ENCODE results near the gene KLHDC7B.
A peak's percentile ranks its signal among the peaks of the same experiment; 100 is the strongest.

KLHDC7B gene

GRCh38 chr22:50551160-50551752 is 5.6 kb downstream of the KLHDC7B start:
- DNase-seq: no peak

DNA sequence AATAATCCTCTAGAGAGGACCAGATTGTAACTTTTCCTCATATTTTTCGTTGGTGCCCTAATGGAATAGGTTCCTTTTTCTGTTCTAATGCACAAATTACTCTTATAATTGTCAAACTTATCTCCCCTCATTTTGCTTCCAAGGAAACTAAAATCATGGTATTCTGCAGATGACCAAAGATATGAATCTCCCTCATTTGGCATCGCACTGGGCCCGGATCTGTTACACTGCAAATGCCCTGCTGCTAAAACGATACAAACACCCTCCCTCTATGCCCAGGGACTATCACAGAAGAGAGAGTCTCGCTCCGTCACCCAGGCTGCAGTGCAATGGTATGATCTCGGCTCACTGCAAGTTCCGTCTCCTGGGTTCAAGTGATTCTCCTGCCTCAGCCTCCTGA is 7.6 kb downstream of the KLHDC7B start:
- DNase-seq: no peak

DNA sequence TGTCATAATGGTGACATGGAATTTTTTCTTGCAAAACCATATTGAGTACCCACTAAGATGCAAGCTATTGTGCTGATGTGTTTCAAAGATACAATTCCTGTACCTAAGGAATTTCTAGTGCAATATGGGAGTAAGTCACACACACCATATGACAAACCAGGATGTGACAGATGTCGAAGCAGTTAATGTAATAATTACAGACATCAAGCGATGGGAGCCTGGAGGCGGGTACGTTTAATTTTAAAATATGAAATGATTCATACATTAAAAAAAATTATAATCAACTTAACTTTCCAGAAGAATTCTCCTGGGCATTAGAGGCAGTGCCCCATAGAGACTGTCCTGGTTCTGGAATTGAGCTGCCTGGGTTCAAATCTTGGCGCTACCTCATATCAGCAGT is 11.0 kb downstream of the KLHDC7B start:
- no peak for DNase-seq

- DNase-seq: no peak
Measured at GRCh38 chr22:50560034-50560433, 14.3 kb downstream of the KLHDC7B start.

DNA sequence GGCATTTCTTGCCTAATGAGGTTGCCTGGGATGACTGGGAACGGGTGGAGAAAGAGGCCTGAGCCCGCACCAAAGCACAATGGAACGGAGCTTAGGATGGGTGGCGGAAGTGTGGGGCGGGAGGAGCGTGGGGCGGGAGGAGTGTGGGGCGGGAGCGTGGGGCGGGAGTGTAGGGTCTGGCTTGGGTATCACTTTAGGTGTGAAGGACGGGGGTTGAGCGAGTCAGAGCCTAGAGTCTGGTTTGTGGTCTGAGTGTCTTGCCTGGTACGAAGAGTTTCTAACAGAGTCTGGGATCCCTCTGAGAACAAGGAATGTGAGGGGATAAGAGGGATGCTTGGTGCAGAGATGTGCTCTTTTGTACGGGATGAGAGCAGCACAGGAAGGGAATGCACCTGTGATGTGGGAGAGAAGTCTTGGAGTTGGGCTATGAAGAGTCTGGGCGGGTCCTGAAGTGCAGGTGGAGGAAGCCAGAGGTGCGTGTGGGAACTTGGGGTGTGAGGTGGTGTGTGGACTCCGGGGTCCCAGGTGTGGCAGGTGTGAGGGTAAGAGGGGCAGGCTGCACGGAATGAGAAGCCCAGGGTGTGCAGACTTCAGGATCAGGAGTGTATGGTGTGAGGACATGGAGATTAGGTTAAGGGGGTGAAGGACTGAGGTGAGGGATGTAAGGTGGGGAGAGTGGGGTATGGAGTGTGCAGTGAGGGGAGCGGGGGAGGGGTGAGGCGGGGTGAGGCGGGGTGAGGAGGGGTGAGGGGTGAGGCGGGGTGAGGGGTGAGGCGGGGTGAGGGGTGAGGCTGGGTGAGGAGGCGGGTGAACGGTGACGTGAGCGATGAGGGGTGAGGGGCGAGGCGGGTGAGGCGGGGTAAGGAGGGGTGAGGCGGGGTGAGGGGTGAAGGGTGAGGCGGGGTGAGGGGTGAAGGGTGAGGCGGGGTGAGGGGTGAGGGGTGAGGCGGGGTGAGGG is 16.0 kb downstream of the KLHDC7B start:
- DNase-seq: no peak

GRCh38 chr22:50562523-50563412 is 17.1 kb downstream of the KLHDC7B start, which contains the start of gene SYCE3:
Gene SYCE3, minus strand, starts transcription at chr22:50562919. Its CDS starts 6,514 bp downstream, at chr22:50556405.
- DNase-seq: peak; percentile 99

DNA sequence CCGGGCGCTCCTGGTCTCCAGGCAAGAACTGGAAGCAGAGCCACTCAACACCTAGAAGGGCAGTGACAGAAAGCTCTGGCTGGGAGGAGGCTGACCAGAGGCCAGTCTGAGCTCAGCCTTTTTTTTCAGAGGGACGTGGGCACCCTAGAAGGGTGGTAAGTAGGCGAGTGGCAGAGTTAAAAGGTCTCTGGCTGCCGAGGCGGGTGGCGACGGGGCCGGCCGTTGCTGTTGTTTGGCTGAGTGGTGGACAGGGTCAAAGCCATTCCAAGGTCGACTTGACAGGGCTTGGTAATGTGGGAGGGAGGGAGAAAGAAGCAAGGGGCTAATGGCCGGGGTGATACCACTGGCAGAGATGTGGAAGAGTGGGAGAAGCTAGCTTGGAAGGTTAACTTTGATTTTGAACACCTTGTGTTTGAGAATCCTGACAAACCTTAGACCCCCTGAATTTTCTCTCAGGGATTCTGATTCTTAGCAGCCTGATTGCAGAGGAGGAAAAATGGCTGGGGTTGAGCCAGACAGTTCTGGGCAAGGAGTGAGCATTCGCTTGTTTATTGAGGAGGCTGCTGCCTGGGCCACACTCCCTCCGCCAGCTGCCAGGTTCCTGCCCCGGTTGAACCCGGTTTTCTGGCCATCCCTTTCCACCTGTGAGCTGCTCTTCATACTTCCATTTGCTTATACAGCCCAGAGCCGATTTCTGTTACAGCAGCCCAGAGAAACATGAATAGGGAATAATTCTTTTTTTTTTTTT is 17.9 kb downstream of the KLHDC7B start:
- DNase-seq: no peak

GRCh38 chr22:50564289-50564688 is 18.6 kb downstream of the KLHDC7B start:
- no peak for DNase-seq

GRCh38 chr22:50567721-50568252 is 22.1 kb downstream of the KLHDC7B start:
- DNase-seq: no peak

DNA sequence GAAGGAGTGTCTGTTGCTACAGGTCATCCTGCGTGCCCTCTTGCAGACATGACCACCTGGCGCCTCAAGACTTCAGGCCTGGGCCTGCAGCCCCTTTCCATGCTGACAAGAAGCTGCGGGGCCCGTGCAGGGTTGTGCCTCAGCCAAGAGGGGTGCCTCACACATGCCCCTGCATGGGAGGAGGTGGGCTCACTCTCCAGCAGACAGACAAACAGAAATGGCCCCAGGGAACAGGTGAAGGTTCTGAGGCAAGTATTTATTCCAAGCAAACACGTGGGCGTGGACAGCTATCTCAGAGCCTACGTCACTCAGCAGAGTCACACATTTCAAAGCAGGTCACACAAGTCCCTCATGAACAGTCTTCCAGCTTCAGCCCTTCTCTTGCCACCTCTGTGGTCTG is 22.9 kb downstream of the KLHDC7B start:
- DNase-seq: no peak

GRCh38 chr22:50569041-50569459 is 23.4 kb downstream of the KLHDC7B start:
- no peak for DNase-seq

DNA sequence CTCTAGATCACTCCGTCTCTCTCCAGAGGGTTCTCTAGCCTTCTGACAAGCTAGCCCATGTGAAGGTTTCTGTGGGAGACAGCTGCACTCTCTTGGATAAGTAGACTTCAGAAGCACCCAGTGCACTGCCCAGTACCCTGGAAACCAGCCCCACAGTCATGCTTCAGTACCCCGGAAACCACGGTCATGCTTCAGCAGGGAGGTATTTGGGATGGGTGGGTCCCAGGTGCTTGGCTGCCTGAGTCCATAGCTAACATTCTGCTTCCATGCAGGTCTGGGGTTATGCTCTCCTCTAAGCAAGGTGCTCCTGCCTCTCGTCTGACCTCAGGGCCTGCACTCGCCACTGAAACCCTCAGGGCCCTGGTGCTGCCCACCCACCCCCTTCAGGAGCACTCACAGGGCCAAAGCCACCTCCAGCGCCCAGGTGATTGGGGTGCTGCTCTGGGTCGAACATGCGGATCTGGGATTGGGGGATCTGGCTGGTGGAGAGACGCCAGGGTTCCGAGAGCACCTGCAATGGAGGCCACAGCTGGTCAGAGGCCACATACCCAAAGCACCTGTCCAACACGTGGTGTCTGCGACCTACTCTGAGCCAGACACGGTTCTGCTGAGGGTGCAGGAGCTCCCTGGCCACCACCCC is 24.3 kb downstream of the KLHDC7B start:
- DNase-seq: no peak

- no peak for DNase-seq
Measured at GRCh38 chr22:50570861-50571260, 25.2 kb downstream of the KLHDC7B start.

DNA sequence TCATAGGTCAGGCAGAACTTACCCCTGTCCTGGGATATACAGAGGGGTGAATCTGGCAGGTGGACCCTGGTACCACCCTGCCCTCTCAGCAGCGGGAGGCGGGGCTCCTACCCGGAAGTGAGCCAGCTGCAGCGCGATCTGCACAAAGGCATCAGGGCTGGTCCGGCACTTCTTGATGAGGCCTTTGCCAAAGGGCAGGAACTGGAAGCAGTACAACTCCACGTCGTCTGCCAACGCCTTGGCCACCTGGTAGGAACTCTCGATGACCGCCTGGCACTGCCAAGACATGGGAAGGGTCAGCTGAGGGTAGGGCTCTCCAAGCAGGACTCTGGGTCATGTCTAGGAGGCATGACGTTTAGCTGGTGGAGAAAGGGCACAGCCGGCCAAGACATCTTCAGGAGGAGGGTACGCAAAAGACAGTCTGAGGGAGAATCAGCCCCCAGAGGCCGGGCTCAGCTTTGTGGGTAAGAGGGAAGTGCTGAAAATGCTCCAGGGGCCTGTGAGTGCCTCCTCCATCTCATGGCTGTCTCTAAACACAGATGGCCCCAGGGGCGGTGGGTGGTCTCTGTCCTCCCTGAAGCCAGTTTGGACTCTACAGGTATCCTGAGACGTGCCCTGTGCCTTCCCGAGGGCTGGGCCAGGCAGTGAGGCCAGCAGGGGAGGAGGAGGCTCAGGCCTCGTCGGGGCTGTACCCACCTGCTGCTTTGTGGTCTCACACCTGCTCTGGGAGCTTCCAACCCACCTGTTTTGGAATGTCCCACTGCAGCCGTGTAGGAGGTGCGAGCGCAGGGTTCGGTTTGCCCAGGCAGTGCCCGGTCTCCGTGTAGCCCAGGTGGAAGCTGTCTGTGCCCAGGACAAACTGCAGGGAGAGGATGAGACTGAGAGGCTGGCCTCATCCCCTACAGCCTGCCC is 25.8 kb downstream of the KLHDC7B start:
- no peak for DNase-seq

DNA sequence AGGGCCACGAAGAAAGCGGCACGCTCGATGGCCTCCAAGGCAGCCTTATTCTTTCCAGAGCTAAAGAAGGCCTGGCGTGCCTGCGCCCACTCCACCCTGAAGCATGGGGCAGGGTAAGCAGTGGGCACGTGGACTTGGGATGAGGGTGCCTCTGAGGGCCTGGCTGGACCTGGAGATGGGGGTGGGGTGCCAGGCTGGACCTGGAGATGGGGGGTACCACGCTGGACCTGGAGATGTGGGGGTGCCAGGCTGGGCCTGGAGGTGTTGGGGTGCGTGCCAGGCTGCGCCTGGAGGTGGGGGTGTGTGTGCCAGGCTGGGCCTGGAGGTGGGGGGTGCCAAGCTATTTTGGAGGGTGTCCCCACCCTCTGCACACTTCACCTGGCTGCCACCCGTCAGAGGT is 27.3 kb downstream of the KLHDC7B start:
- DNase-seq: no peak

DNA sequence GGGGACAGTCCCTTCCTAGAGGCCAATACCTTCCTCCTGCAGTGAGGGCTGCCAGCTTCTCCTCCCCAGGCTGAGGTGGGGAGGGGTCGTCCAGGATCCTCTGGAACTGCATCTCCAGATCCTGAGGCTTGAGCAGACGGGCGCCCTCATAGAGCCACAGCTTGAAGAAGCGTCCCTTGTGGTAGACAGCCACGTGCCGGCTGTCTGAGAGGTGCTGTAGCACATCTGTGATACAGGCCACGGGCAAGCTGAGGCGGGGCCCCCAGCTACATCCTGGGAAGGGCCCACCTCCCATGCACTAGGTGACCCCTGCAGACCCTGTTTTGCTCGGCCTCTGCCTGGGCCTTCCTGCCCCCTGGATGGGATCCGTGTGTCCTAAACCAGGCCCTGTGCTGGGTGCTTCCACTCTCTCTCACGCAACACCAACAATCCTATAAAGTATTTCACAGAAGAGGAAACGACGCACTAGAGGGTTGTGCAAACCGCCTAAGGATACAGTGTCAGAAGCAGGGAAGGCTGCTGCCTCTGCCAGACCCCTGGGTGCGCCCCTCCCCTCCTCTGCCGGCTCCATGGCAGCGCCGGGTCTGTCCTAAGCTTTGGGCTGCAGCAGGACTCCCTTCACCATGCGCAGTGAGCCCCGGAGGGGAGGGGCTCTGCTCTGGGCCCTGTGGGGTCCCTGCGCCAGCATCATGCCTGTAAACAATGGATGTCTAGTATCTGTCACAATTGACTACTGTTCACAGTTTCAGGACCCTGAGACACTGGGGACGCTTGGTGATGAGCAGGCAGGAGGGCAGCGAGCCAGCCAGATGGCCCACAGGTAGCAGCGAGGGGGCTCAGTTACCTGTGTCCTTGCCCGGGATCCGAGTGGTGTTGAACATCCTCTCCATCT is 28.0 kb downstream of the KLHDC7B start:
- no peak for DNase-seq

DNA sequence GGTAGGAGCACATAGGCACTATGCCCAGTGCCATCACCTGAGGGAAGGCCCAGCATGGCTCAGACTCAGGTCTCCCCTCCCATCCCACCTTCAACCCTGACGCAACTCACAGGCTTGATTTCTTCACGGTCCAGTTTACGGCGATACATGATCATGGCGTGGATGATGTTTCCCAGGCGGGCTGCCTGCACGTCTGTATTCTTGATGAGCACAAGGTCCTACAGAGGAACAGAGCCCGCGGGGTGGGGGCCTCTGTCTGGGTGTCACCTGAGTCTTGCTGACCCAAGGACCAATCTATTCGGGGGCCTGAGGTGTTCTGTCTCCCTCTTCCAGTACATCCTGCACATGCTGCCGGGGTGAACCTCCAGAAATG is 28.7 kb downstream of the KLHDC7B start:
- no peak for DNase-seq

GRCh38 chr22:50575426-50575941 is 29.8 kb downstream of the KLHDC7B start:
- no peak for DNase-seq

GRCh38 chr22:50576070-50576469 is 30.4 kb downstream of the KLHDC7B start:
- no peak for DNase-seq

Data from activated CD4-positive, alpha-beta T cell treated with anti-CD3 and anti-CD28 coated beads, Interleukin-2, Interleukin-6, amounts not matched to agents 100 ng/mL and 50 ng/mL, durations not matched to agents 16 hours and 8 hours (primary cell).